Measurements from ENCODE around the gene PRRX2.

Gene PRRX2

GRCh38 chr9:129717991-129718390 lies 52.5 kb downstream of the PRRX2 start:
- Histone ChIP-seq H3K9me3 (ENCODE audit: low read length) (no peaks in the 10 kb centered on the region), H3K27ac (ENCODE audit: low read depth, low read length, poor library complexity, severe bottlenecking) (no peak overlapping the region), H3K4me2 (ENCODE audit: low read length) (no peak overlapping the region), H3K9me2 (ENCODE audit: low read depth, low read length) (no peaks in the 10 kb centered on the region), H3K9ac (ENCODE audit: low read length) (no peak overlapping the region), H3K4me3 (ENCODE audit: low read depth, low read length, poor library complexity, severe bottlenecking) (no peak overlapping the region), H3F3A (ENCODE audit: insufficient read depth, low read length) (no peaks in the 10 kb centered on the region), H3K4me1 (ENCODE audit: insufficient read depth, low read length, severe bottlenecking) (no peaks in the 10 kb centered on the region), H3K27me3 (ENCODE audit: insufficient read depth, low read length) (peaks cover 4% of the 10 kb centered on the region; the same call in 1 of the 2 replicates), H3K79me2 (ENCODE audit: insufficient read depth, low read length) (no peaks in the 10 kb centered on the region), H4K20me1 (ENCODE audit: insufficient read depth, low read length) (no peaks in the 10 kb centered on the region), H2AFZ (ENCODE audit: low read length) (no peak overlapping the region), H3K36me3 (ENCODE audit: insufficient read depth, low read length) (no peaks in the 10 kb centered on the region)
- no peak for TF ChIP-seq EZH2 (IDR thresholded peaks at IDR 0.05; ENCODE audit: borderline replicate concordance, low read length)

GRCh38 chr9:129718647-129719046 lies 53.2 kb downstream of the PRRX2 start:
- no peaks in the 10 kb centered on the region for H4K20me1 ChIP-seq (ENCODE audit: insufficient read depth, low read length)
- H3K9me3 ChIP-seq (ENCODE audit: low read length), result no peaks in the 10 kb centered on the region
- H3K4me2 ChIP-seq (ENCODE audit: low read length), result no peak overlapping the region
- H3K79me2 ChIP-seq (ENCODE audit: insufficient read depth, low read length), result no peaks in the 10 kb centered on the region
- 0 out of 2 replicates have a peak, but pooled peaks cover 4% of the 10 kb centered on the region for H3K27me3 ChIP-seq (ENCODE audit: insufficient read depth, low read length)
- H3K27ac ChIP-seq (ENCODE audit: low read depth, low read length, poor library complexity, severe bottlenecking), result no peak overlapping the region
- no peak overlapping the region for H2AFZ ChIP-seq (ENCODE audit: low read length)
- H3K4me1 ChIP-seq (ENCODE audit: insufficient read depth, low read length, severe bottlenecking), result no peaks in the 10 kb centered on the region
- TF ChIP-seq EZH2 (IDR thresholded peaks at IDR 0.05; ENCODE audit: borderline replicate concordance, low read length), result no peak
- no peak for TF ChIP-seq CTCF (IDR thresholded peaks at IDR 0.05; ENCODE audit: low read length)
- no peak overlapping the region for H3K9ac ChIP-seq (ENCODE audit: low read length)
- H3K4me3 ChIP-seq (ENCODE audit: low read depth, low read length, poor library complexity, severe bottlenecking), result no peak overlapping the region
- no peaks in the 10 kb centered on the region for H3F3A ChIP-seq (ENCODE audit: insufficient read depth, low read length)
- no peaks in the 10 kb centered on the region for H3K36me3 ChIP-seq (ENCODE audit: insufficient read depth, low read length)
- no peaks in the 10 kb centered on the region for H3K9me2 ChIP-seq (ENCODE audit: low read depth, low read length)

GRCh38 chr9:129719135-129719534 lies 53.7 kb downstream of the PRRX2 start:
- no peak overlapping the region for H3K27ac ChIP-seq (ENCODE audit: low read depth, low read length, poor library complexity, severe bottlenecking)
- 0 out of 2 replicates have a peak, but pooled peaks cover 4% of the 10 kb centered on the region for H3K27me3 ChIP-seq (ENCODE audit: insufficient read depth, low read length)
- H3K4me2 ChIP-seq (ENCODE audit: low read length), result no peak overlapping the region
- no peak overlapping the region for H3K4me3 ChIP-seq (ENCODE audit: low read depth, low read length, poor library complexity, severe bottlenecking)
- H3K36me3 ChIP-seq (ENCODE audit: insufficient read depth, low read length), result no peaks in the 10 kb centered on the region
- no peak overlapping the region for H3K9ac ChIP-seq (ENCODE audit: low read length)
- H3F3A ChIP-seq (ENCODE audit: insufficient read depth, low read length), result no peaks in the 10 kb centered on the region
- no peaks in the 10 kb centered on the region for H3K4me1 ChIP-seq (ENCODE audit: insufficient read depth, low read length, severe bottlenecking)
- no peak overlapping the region for H2AFZ ChIP-seq (ENCODE audit: low read length)
- no peak for TF ChIP-seq EZH2 (IDR thresholded peaks at IDR 0.05; ENCODE audit: borderline replicate concordance, low read length)
- TF ChIP-seq CTCF (IDR thresholded peaks at IDR 0.05; ENCODE audit: low read length), result no peak
- H3K9me3 ChIP-seq (ENCODE audit: low read length), result no peaks in the 10 kb centered on the region
- no peaks in the 10 kb centered on the region for H3K79me2 ChIP-seq (ENCODE audit: insufficient read depth, low read length)
- no peaks in the 10 kb centered on the region for H4K20me1 ChIP-seq (ENCODE audit: insufficient read depth, low read length)
- H3K9me2 ChIP-seq (ENCODE audit: low read depth, low read length), result no peaks in the 10 kb centered on the region

GRCh38 chr9:129720181-129720864 lies 54.9 kb downstream of the PRRX2 start:
- H3K4me2 ChIP-seq (ENCODE audit: low read length), result no peak overlapping the region
- no peaks in the 10 kb centered on the region for H3K79me2 ChIP-seq (ENCODE audit: insufficient read depth, low read length)
- no peaks in the 10 kb centered on the region for H3K4me1 ChIP-seq (ENCODE audit: insufficient read depth, low read length, severe bottlenecking)
- TF ChIP-seq CTCF (IDR thresholded peaks at IDR 0.05; ENCODE audit: low read length), result peak; percentile 6; the same call in 1 of the 2 replicates
- no peak for TF ChIP-seq EZH2 (IDR thresholded peaks at IDR 0.05; ENCODE audit: borderline replicate concordance, low read length)
- no peak overlapping the region for H3K27ac ChIP-seq (ENCODE audit: low read depth, low read length, poor library complexity, severe bottlenecking)
- no peak overlapping the region for H2AFZ ChIP-seq (ENCODE audit: low read length)
- 0 out of 2 replicates have a peak, but pooled peaks cover 4% of the 10 kb centered on the region for H3K27me3 ChIP-seq (ENCODE audit: insufficient read depth, low read length)
- no peak overlapping the region for H3K9ac ChIP-seq (ENCODE audit: low read length)
- no peaks in the 10 kb centered on the region for H3K9me3 ChIP-seq (ENCODE audit: low read length)
- no peaks in the 10 kb centered on the region for H3K36me3 ChIP-seq (ENCODE audit: insufficient read depth, low read length)
- no peaks in the 10 kb centered on the region for H3K9me2 ChIP-seq (ENCODE audit: low read depth, low read length)
- no peaks in the 10 kb centered on the region for H4K20me1 ChIP-seq (ENCODE audit: insufficient read depth, low read length)
- H3K4me3 ChIP-seq (ENCODE audit: low read depth, low read length, poor library complexity, severe bottlenecking), result no peak overlapping the region
- no peaks in the 10 kb centered on the region for H3F3A ChIP-seq (ENCODE audit: insufficient read depth, low read length)

Measured in OCI-LY1 (cell line).